NCI-H524 treated with DMSO at 0.1 percent for 48 hours (cell line): Measurements from ENCODE around the gene MYOD1.

Experiments
- DNase-seq: peaks from one replicate; lab custom pipeline; 2025; lab: John Stamatoyannopoulos, UW

Gene MYOD1

DNA sequence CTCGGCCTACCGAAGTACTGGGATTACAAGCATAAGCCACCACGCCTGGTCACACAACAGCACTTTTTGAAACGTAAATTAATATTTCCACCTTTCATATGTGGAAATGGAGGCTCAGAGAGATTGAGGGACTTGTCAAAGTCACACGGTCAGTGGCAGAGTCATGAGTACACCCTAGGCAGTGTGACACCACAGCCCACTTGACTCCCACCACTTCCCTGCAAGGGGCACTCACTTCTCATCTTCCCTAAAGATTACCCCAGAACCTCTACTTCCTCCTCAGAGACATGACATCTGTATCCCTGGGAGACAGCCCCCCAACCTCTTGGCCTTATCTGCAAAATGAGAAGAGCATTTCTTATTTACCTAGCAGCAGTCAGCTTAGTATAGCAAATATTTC lies 16.5 kb upstream of the MYOD1 start:
- DNase-seq = no peak

GRCh38 chr11:17703951-17704350 lies 15.4 kb upstream of the MYOD1 start:
- peak; percentile 42 for DNase-seq

DNA sequence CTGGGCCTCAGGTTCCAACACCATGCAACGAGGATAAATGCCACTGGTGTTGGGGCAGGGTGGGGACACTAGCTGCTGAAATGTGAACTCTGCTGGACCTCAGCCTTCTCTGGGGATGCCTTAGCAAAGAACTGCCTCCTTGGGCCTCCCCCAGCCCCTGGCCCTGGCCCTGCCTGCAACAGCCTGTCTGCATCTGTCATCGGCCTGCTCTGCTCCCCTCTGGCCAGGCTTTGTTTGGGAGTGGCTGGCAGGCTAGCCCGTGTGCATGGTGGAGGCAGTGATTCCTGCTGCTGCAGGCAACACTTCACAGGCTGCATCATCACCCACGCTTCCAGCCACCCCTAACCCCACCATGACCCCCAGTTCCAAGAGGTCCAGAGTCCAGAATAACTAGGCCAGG lies 11.5 kb upstream of the MYOD1 start:
- DNase-seq = no peak

DNA sequence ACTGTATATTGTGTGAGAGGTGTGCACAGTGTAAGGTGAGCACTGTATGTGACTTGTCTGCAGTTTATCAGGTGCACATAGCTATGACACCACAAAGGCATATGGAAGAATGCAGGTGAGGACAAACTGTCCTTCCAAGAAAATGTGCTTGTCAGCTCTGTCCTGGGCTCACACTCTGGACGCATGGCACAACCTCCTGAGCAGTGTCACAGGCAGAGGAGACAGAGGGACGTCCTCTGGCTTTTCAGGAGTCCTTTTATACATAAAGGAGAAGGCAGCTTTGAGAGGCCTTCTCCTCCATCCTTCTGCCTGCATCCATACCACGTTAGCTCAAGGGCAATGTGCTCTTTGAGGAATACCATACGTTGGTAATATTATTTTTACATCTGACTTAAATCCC lies 7.5 kb upstream of the MYOD1 start:
- DNase-seq = no peak

DNA sequence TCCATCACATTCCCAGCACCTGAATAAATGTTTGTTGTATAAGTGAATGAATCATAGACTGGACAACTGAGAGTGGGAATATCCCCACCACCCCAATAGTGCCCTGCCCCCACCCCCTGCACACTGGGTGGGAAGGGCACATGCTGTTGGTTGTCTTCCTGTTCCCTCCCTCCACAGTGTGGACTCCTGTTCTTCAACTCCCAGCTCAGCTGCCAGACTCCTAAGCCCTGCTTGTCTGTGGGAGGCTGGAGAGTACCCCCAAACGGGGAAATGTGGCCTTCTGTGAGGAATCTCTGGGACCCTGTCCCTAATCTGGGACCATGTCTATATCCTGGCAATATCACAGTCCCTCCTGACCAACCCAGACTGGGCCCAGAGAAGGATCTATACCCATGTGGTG lies 5.5 kb upstream of the MYOD1 start:
- DNase-seq = no peak

DNA sequence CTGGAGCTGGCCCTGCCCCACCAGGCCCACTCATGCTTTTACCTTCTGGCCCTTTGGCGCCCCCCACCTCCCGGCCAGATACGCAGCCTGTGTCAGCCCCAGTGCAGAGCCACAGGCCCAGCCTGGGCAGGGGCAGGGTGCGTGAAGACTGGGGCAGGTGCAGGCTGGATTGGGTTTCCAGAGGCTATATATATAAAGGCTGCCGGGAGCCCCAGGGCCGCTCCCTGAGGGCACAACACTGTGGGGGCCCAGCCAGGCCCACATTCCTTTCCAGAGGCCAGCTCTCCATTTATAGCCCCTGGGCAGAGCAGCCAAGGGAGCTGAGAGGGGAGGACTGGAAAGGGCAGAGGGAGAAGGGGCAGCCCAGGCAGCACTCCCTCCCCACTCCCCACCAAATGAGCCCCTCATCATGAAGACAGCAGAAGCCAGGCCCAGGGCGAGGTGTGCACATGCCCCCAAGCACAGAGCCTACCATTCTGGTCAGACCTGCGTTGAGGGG lies 5.0 kb upstream of the MYOD1 start:
- DNase-seq = no peak

- DNase-seq = no peak
These were observed 4.5 kb upstream of the MYOD1 start for GRCh38 chr11:17714870-17715269.

- DNase-seq = no peak
These were observed 2.6 kb upstream of the MYOD1 start for GRCh38 chr11:17716807-17717206.

DNA sequence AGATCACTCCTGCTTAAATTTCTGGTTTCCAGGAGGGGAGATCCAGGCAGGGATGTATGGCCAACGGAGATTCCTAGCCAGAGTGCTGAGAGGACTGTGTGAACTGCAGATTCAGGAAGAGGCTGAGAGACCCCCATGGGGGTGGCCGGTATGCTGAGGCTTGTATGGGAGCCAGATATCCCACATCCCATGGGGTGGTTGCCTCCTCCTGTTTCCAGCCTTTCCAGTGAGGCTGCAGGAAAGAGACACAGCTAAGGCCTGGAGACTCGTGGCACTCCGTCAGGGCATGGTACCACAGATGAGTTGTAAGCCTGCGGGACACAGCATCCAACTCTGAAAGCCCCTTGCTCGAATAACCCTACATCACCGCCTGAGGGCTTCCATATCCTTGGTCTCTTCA lies 1.4 kb upstream of the MYOD1 start:
- DNase-seq = no peak

- no peak for DNase-seq
These were observed 835 bp upstream of the MYOD1 start for GRCh38 chr11:17718510-17718962.

DNA sequence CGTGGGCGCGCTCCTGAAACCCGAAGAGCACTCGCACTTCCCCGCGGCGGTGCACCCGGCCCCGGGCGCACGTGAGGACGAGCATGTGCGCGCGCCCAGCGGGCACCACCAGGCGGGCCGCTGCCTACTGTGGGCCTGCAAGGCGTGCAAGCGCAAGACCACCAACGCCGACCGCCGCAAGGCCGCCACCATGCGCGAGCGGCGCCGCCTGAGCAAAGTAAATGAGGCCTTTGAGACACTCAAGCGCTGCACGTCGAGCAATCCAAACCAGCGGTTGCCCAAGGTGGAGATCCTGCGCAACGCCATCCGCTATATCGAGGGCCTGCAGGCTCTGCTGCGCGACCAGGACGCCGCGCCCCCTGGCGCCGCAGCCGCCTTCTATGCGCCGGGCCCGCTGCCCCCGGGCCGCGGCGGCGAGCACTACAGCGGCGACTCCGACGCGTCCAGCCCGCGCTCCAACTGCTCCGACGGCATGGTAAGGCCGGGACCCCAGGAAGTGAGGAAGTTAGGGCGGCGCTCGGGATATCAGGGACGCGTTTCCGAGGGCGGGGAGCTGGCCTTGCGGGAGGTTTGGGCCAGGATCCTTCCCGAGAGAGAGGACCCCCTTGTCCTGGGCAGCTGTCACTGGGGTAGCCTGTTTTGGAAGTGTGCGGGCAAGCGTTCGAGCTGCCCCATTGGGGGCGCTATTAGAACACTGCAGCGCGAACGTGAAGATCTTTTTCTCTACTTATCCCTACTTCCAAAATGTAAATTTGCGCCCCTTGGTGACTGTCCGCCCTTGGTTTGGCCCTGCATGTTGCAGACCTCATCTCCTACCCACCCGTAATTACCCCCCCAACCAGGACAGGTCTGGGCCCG lies 796 bp downstream of the MYOD1 start:
- no peak for DNase-seq

GRCh38 chr11:17720796-17721171 lies 1.4 kb downstream of the MYOD1 start:
- no peak for DNase-seq

- no peak for DNase-seq
These were observed 2.0 kb downstream of the MYOD1 start for GRCh38 chr11:17721242-17721999.

DNA sequence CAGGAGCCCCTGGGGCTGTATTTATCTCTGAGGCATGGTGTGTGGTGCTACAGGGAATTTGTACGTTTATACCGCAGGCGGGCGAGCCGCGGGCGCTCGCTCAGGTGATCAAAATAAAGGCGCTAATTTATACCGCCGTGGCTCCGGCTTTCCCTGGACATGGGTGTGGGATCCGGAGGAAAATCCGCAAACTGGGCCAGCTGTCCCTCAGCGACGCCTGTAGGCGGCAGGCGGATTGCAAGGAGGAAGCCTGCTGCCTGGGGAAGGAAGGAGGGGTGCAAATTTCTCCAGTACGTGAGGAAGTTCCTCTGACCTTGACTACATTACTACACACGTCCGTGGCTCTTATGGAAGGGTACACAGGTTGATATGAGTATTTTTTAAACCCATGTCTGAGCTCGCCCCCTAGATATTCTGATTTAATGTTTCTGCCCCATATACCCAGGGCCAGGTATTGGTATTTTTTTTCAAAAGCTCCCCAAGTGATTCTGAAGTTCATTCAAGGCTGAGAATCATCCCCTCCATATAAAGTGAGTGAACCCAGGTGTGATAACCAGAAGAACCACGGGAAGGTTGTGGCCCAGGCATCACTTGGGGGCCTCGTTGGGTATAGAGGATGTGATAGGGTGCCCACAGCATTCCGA lies 2.8 kb downstream of the MYOD1 start:
- no peak for DNase-seq

- no peak for DNase-seq
These were observed 4.9 kb downstream of the MYOD1 start for GRCh38 chr11:17724020-17724908.

DNA sequence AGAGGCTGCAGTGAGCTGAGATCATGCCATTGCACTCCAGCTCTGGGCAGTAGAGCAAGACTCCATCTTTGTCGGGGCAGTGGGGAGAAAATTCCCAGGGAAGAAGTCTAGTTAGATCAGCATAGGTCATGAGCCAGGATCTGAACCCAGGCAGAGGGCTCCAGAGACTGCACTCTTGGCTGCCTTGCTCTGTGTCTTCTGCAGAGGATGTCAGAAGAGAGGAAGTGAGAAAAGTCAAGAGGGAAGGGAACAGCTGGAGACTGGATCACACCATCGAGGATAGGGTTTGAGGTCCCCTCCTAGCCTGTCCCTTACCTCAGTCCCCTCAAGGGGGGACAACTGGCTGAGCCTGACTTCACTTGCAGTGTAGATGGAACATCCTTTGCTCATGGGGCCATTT lies 5.8 kb downstream of the MYOD1 start:
- DNase-seq = no peak

- DNase-seq = no peak
These were observed 10.8 kb downstream of the MYOD1 start for GRCh38 chr11:17730137-17730536.

GRCh38 chr11:17730608-17731462 lies 11.5 kb downstream of the MYOD1 start:
- DNase-seq = peak; percentile 39

DNA sequence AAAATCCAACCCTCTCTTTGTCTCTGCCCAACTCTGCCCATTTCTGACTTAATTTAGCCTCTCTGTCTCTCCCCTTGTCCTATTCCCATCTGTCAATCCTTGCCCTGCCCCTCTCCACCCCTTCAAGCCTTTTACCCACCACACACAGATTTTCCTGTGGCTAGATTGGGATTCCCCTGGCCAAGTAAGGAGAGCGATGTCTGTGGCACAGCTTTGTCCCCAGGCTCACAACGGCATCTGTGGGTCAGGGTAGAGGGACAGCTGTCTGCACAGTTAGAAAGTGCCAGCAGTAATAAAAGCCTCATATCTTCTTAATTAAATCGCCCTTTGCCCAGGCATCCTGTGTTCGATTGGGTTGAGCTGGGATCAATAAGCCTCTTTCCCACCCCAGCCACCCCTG lies 13.9 kb downstream of the MYOD1 start:
- no peak for DNase-seq

DNA sequence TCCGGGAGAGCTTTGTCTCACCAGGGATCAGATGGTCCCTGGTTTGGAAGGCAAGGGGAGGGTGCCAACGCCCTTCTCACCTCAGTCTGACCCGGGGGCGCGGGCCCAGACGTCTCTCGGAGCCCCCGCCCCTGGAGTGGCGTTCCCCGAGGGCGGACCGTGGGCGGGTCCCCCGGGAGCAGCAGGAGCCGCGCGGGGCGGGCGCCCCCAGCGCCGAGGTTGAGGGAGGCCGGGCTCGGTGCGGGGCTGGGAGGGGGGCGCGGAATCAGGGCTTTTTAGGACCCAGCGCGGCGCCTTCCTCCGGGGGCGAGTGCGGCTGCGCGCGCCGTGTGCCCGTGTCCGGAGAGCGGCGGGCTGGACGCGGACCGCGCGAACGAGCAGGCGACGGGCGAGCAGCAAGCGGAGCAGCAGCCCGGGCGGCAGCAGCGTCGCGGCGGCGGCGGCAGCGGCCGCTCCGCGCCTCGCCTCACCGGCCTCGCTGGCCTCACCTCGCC lies 15.1 kb downstream of the MYOD1 start, which contains the start of gene KCNC1:
TSS of gene KCNC1 (plus strand) at position 364 of the 494 bp plus-strand sequence. CDS start 1,222 bp downstream, outside the sequence.
- DNase-seq = no peak
